CD4-positive, alpha-beta T cell treated with Interleukin-15 for 1 hour (primary cell): Measurements from ENCODE around the gene TRPV4.

Experiments used
- DNase-seq: peaks from one replicate; pipeline ENCODE4 v3.0.0-alpha.2; 2020

TRPV4 gene

GRCh38 chr12:109827566-109828550, 5.3 kb downstream of the TRPV4 start:
- peak; percentile 85 for DNase-seq

- DNase-seq, result no peak
Observed at GRCh38 chr12:109827080-109827479, 6.1 kb downstream of the TRPV4 start.

GRCh38 chr12:109824731-109825130, 8.5 kb downstream of the TRPV4 start:
- no peak for DNase-seq

- no peak for DNase-seq
Observed at GRCh38 chr12:109822951-109823411, 10.2 kb downstream of the TRPV4 start.

GRCh38 chr12:109822416-109822815, 10.8 kb downstream of the TRPV4 start:
- no peak for DNase-seq

GRCh38 chr12:109821968-109822367, 11.2 kb downstream of the TRPV4 start:
- DNase-seq, result no peak

- DNase-seq, result no peak
Observed at GRCh38 chr12:109820816-109821381, 12.3 kb downstream of the TRPV4 start.

- no peak for DNase-seq
Observed at GRCh38 chr12:109818905-109819500, 14.2 kb downstream of the TRPV4 start.

GRCh38 chr12:109818253-109818652, 14.9 kb downstream of the TRPV4 start:
- DNase-seq, result no peak

GRCh38 chr12:109817627-109818231, 15.5 kb downstream of the TRPV4 start:
- no peak for DNase-seq

GRCh38 chr12:109816870-109817269, 16.3 kb downstream of the TRPV4 start:
- no peak for DNase-seq

- no peak for DNase-seq
Observed at GRCh38 chr12:109815757-109816617, 17.2 kb downstream of the TRPV4 start.

- no peak for DNase-seq
Observed at GRCh38 chr12:109815225-109815624, 18.0 kb downstream of the TRPV4 start.

- no peak for DNase-seq
Observed at GRCh38 chr12:109814600-109815150, 18.5 kb downstream of the TRPV4 start.

GRCh38 chr12:109813810-109814416, 19.3 kb downstream of the TRPV4 start:
- no peak for DNase-seq

GRCh38 chr12:109811624-109811995, 21.6 kb downstream of the TRPV4 start:
- no peak for DNase-seq

GRCh38 chr12:109810954-109811623, 22.1 kb downstream of the TRPV4 start:
- no peak for DNase-seq

- DNase-seq, result no peak
Observed at GRCh38 chr12:109808876-109809646, 24.1 kb downstream of the TRPV4 start.

- no peak for DNase-seq
Observed at GRCh38 chr12:109807954-109808643, 25.1 kb downstream of the TRPV4 start.
